Fibroblast of gingiva (primary cell): ENCODE results near the gene ITPK1.
A peak's percentile ranks its signal among the peaks of the same experiment; 100 is the strongest.

Source experiments
- DNase-seq: peaks from one replicate; pipeline ENCODE4 v3.0.0-alpha.2; 2011; ENCODE audit warnings: low read depth

Gene ITPK1

GRCh38 chr14:92924247-92924646 is 191.5 kb downstream of the ITPK1 start:
- no peak for DNase-seq

DNA sequence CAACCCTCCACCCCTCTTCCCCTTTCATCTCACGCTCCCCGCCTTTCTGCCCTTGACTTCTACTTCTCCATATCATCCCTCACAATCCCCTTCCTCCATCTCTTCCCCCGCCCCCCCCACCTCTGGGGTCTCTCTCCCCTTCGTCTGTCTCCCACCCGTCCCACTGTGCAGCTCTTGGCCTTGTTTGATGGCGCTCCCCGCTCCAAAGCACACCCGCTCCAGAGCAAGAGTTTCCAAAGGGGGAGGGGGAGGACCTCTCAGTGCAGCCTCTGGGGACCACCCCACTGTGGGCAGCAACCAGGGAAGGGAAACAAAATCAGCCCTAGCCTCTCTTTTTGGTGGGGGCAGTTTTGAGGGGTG is 192.0 kb downstream of the ITPK1 start:
- DNase-seq, result no peak

DNA sequence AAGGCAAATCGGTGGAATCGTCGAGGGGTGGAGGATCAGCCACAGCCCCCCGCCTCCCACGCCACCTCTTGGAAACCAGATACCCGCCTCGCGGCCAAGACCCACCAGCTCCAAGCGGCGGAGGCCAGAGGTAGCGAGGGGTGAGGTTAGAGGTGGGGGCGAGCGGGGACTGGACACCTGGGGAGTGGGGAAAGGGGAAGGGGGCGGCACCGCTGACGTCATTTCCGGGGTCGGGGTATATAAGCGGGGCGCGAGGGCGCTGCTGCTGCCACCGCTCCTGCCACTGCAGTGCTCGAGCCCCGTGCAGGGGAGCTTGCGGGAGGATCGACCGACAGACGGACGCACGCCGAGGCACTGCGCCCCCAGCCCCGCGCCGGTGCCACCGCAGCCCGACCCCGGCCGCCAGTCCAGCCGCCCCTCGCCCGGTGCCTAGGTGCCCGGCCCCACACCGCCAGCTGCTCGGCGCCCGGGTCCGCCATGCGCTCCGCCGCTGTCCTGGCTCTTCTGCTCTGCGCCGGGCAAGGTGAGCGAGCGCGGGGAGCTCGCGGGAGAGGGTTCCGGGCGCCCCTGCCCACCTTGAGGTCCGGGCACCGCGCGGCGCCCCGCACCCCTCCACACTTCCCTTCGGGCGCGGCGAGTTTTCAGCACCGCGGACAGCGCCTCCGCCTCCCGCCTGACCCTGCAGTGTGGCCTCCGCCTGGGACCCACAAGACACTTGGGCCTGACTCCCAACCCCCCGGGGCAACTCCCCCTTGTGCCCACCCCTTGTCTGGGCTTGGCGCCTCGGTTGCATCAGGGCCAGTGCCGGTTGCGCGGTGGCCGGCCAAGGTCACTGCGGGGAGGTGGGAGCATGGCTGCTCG is 192.6 kb downstream of the ITPK1 start, which contains the start of gene CHGA:
TSS of gene CHGA (plus strand) at position 268 of the 861 bp plus-strand sequence. CDS start at position 478, 210 bp downstream.
- peak; percentile 13 for DNase-seq

DNA sequence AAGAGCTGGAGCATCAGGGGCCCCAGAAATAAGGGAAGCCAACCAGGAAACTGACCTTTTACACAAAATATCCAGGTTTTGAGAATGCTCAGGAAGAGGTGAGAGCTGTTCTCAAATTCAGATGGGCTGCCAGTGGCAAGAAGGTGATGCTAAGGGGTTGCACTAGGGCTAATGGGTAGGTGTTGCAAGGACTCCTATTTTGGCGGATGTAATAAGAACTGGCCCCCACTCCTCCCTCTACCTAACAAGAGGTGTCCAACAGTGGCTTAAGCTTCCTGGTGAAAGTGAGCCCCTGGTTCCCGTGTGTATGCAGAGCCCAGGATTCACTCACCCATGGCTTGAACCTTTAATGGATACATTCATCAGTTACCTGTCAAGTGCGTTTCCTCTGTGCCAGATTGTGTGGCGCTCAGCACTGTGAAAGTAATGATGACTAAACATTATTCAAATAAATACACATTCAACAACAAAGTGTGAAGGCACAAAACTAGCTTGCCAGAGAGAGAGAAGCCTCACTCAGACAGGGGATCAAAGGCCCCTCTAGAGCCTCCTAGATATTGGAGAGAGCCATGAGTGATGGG is 193.5 kb downstream of the ITPK1 start:
- DNase-seq, result no peak

- DNase-seq, result no peak
Observed at GRCh38 chr14:92920001-92920400, 195.7 kb downstream of the ITPK1 start.

- DNase-seq, result no peak
Observed at GRCh38 chr14:92917956-92918355, 197.8 kb downstream of the ITPK1 start.

- DNase-seq, result no peak
Observed at GRCh38 chr14:92917041-92917940, 198.4 kb downstream of the ITPK1 start.

GRCh38 chr14:92916201-92916600 is 199.5 kb downstream of the ITPK1 start:
- DNase-seq, result no peak

GRCh38 chr14:92914087-92914656 is 201.6 kb downstream of the ITPK1 start:
- DNase-seq, result no peak

DNA sequence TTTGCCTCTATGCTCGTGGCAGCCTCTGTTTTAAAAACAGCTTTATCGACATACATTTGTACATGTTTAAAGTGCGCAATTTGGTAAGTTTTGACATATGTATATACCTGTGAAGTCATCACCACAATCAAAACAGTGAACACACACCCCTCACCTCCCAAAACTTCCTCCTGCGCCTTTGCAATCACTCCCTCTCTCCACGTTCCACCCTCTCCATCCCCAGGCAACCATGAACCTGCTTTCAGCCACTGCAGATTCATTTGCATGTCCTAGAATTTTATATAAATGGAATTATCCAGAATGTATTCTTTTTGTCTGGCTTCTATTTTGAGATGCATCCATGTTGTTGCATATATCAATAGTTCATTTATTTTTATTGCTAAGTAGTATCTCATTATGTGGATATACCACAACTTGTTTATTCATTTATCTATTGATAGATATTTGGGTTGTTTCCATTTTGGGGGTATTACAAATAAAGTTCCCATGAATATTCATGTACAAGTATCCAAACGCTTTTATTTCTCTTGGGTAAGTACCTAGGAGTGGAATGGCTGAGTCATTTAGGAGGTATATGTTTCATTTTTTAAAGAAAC is 208.3 kb downstream of the ITPK1 start:
- DNase-seq, result no peak

GRCh38 chr14:92906823-92907222 is 208.9 kb downstream of the ITPK1 start:
- no peak for DNase-seq

DNA sequence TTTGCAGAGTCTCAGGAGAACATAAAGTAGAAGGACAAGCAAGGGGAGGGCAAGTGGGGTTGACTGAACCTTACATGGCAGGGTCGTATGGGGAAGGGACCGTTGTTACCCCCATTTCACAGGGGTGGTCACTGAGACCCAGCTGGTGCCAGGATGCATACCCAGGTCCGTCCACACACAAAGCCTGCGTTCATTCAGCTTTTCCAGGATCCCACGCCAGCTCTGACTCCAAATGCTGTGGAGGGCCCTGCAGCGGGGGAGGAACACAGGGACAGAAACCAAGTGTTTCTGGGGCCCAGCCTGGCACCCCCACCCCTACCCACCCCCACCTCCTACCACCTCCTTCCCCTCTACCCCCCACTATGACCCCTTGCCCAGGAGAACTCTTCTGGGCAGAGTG is 209.3 kb downstream of the ITPK1 start:
- DNase-seq, result no peak

GRCh38 chr14:92905667-92906066 is 210.1 kb downstream of the ITPK1 start:
- no peak for DNase-seq

DNA sequence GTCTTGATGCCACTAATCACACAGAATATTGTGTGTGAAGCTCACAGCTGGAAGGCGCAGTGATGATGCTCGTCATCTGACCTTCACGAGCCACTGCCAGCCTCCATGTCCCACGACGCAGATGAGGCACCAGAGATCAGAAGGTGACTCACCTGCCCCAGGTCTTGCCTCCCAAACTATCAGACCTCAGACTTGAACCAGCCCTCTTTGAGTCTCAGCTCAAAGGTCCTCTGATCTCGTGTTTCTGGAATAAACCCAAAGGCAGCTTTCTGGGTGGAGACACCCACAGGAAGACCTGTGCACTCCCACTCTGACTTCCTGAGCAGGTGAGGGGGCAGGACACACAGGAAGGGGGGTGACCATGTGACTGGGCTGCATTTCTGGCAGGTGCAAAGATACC is 212.4 kb downstream of the ITPK1 start:
- no peak for DNase-seq

GRCh38 chr14:92902726-92903125 is 213.0 kb downstream of the ITPK1 start:
- DNase-seq, result no peak

DNA sequence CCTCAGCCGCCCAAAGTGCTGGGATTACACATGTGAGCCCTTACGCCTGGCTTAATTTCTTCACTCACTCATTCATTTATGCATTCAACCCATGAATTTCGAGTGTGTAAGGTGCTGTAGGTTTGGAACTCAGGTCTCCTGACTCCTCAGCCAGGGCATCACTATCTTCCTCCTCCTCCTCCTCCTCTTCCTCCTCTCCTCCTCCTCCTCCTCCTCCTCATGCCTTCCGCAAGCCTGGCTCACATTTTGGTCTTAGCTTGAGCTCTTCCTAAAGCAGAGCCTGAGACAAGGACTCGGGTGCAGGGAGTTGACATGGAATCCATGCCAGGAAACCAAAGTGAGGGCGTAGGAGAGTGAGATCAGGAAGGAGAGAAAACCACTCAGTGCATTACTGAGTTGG is 213.5 kb downstream of the ITPK1 start:
- DNase-seq, result no peak

- no peak for DNase-seq
Observed at GRCh38 chr14:92900660-92901059, 215.1 kb downstream of the ITPK1 start.

DNA sequence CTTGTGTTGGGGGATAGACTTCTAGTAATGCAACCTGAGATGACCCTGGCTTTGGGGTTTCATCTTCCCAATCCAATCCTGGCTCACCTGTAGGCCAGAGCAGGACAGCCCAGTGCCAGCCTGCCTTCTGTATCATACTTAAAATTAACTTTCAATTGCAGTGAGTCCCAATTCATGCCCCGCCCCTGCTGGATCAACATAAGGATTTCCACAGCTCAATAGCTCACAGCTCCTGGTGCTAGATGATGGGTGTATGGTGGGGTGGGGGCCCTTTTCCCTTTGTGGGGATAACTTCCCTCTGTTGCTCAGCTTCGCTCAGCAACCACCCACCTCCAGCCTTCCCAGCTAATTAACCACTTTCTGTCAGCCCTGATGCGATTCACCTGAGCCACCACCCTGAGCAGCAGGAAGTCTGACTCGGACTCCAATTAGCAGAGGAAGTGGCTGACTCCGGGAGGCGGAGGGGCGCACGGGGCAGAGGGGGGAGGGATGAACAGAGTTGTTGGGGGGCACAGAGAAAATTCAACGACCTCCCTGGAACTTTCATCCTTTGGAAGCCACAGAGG is 217.1 kb downstream of the ITPK1 start:
- no peak for DNase-seq

- DNase-seq, result no peak
Observed at GRCh38 chr14:92897922-92898565, 217.7 kb downstream of the ITPK1 start.

GRCh38 chr14:92895352-92895878 is 220.3 kb downstream of the ITPK1 start:
- DNase-seq, result no peak

GRCh38 chr14:92892589-92892988 is 223.1 kb downstream of the ITPK1 start:
- no peak for DNase-seq
